K562 (cell line): ENCODE results near the gene AVPI1. TPM values are rescaled to one million over a fixed set of nuclear protein-coding genes. Genes with fewer than 3 reads are reported as not detected.
A peak's percentile ranks its signal among the peaks of the same experiment; 100 is the strongest.

Experiments
- BRD9 ChIP-seq: fragments of 450-650 bp; IDR thresholded peaks from 2 replicates; pipeline ENCODE4 v1.6.1; 2018; ENCODE audit warnings: low read depth; ENCODE audit not compliant: partially characterized antibody
- CEBPB ChIP-seq: fragments of 450-650 bp; IDR thresholded peaks from 2 replicates; pipeline ENCODE4 v1.6.1; 2016; ENCODE audit warnings: missing genetic modification characterization, missing compliant biosample characterization
- DACH1 ChIP-seq: fragments of 450-650 bp; IDR thresholded peaks from 2 replicates; pipeline ENCODE4 v1.6.1; 2018; ENCODE audit not compliant: partially characterized antibody
- FOXA1 ChIP-seq: fragments of 450-650 bp; IDR thresholded peaks from 2 replicates; pipeline ENCODE4 v1.6.1; 2016; ENCODE audit warnings: mild to moderate bottlenecking, borderline replicate concordance
- HCFC1 ChIP-seq: IDR thresholded peaks from 2 replicates; pipeline ENCODE4 v1.6.1; 2012; ENCODE audit warnings: low read depth, low read length, improper control_type of control experiment
- L3MBTL2 ChIP-seq: fragments of 450-650 bp; IDR thresholded peaks from 2 replicates; pipeline ENCODE4 v1.6.1; 2016; ENCODE audit warnings: mild to moderate bottlenecking, moderate library complexity
- NR2C1 ChIP-seq, 2 experiments: fragments of 450-650 bp; IDR thresholded peaks; 2 replicates each; pipeline ENCODE4 v1.6.1; 2017; ENCODE audit warnings: mild to moderate bottlenecking in 2 of 2, antibody characterized with exemption in 1 of 2, inconsistent platforms in 1 of 2, missing compliant biosample characterization in 1 of 2, missing genetic modification characterization in 1 of 2
- NR2C2 ChIP-seq, 2 experiments: fragments of 200-800 bp in 1 of 2; sonication (Bioruptor generic) in 1 of 2; sonication (generic) in 1 of 2; formaldehyde crosslinking in 1 of 2; IDR thresholded peaks; 2 replicates each; pipeline versions ENCODE4 v1.6.1 to v1.8.0; 2016 to 2022; ENCODE audit warnings: mild to moderate bottlenecking in 1 of 2, missing compliant biosample characterization in 1 of 2, missing genetic modification characterization in 1 of 2, missing genetic modification reagents in 1 of 2
- PBX2 ChIP-seq, 2 experiments: IDR thresholded peaks in 1 of 2; conservative IDR thresholded peaks in 1 of 2; 2 replicates each; pipeline ENCODE4 v1.6.1; 2016; ENCODE audit warnings: low read depth in 2 of 2, mild to moderate bottlenecking in 1 of 2, missing compliant biosample characterization in 1 of 2, missing genetic modification characterization in 1 of 2, moderate library complexity in 1 of 2
- PHB ChIP-seq: fragments of 250-450 bp; sonication (Bioruptor Pico); IDR thresholded peaks from 2 replicates; pipeline ENCODE4 v1.5.0; 2021
- RFX1 ChIP-seq: fragments of 450-650 bp; IDR thresholded peaks from 2 replicates; pipeline ENCODE4 v1.6.1; 2016; ENCODE audit warnings: mild to moderate bottlenecking, moderate library complexity
- RUNX1 ChIP-seq: sonication (generic); IDR thresholded peaks from 2 replicates; pipeline ENCODE4 v1.6.1; 2016; ENCODE audit warnings: antibody characterized with exemption, low read depth
- SIX5 ChIP-seq, 2 experiments: IDR thresholded peaks; 2 replicates each; pipeline ENCODE4 v1.6.1; 2011; ENCODE audit warnings: low read length in 2 of 2, borderline replicate concordance in 1 of 2, low read depth in 1 of 2, mild to moderate bottlenecking in 1 of 2, moderate library complexity in 1 of 2; ENCODE audit not compliant: insufficient read depth in 1 of 2
- SMAD4 ChIP-seq: fragments of 250-450 bp; sonication (Bioruptor Pico); conservative IDR thresholded peaks from 2 replicates; pipeline ENCODE4 v1.8.0; 2021; ENCODE audit warnings: inconsistent platforms, mild to moderate bottlenecking, moderate library complexity
- TRIM28 ChIP-seq: fragments of 450-650 bp; IDR thresholded peaks from 2 replicates; pipeline ENCODE4 v1.6.1; 2017
- YY1 ChIP-seq, 3 experiments: IDR thresholded peaks; 2 replicates each; pipeline ENCODE4 v1.6.1; 2011; ENCODE audit warnings: low read length in 2 of 3, mild to moderate bottlenecking in 2 of 3, moderate library complexity in 2 of 3, borderline replicate concordance in 1 of 3, control low read depth in 1 of 3, low read depth in 1 of 3; ENCODE audit not compliant: insufficient read depth in 3 of 3, insufficient replicate concordance in 2 of 3, control insufficient read depth in 1 of 3, insufficient read length in 1 of 3; ENCODE audit errors: extremely low read depth in 1 of 3
- ZBTB26 ChIP-seq: fragments of 450-650 bp; formaldehyde crosslinking; IDR thresholded peaks from 2 replicates; pipeline ENCODE4 v1.4.0; 2022; ENCODE audit warnings: missing genetic modification characterization
- ZBTB5 ChIP-seq: fragments of 450-650 bp; IDR thresholded peaks from 2 replicates; pipeline ENCODE4 v1.6.1; 2017; ENCODE audit warnings: antibody characterized with exemption
- ZC3H11A ChIP-seq: IDR thresholded peaks from 2 replicates; pipeline ENCODE4 v1.6.1; 2012; ENCODE audit warnings: low read depth, low read length, improper control_type of control experiment
- ZNF143 ChIP-seq: sonication (generic); formaldehyde crosslinking; IDR thresholded peaks from 2 replicates; pipeline ENCODE4 v1.9.0; 2022; ENCODE audit warnings: mild to moderate bottlenecking, missing genetic modification reagents
- ZNF507 ChIP-seq: conservative IDR thresholded peaks from 2 replicates; pipeline ENCODE4 v1.6.1; 2017; ENCODE audit warnings: missing genetic modification characterization, missing compliant biosample characterization
- polyA plus RNA-seq, 8 experiments: library from polyadenylated mRNA; depleted of rRNA in 4 of 8; stranded (reverse) in 5 of 8; unstranded in 3 of 8; fragments of >200 nt; fragmentation: Nextera tagmentation in 2 of 8; fragmentation: Illumina TruSeq in 1 of 8; extraction: Ambion mirVana in 2 of 8; extraction: Trizol in 1 of 8; gene quantifications; 2 replicates each; pipeline versions ENCODE4 v1.2.1 to v1.2.3, GENCODE V29; 2011 to 2014; ENCODE audit warnings: inconsistent platforms in 1 of 8, missing spikeins in 1 of 8
- total RNA-seq, 7 experiments: library from RNA; depleted of rRNA in 6 of 7; stranded (reverse); fragments of >200 nt in 6 of 7; fragmentation: Illumina TruSeq in 2 of 7; extraction: Trizol in 2 of 7; gene quantifications; 2 replicates each; pipeline versions ENCODE4 v1.2.1 to v1.2.3, GENCODE V29; 2011 to 2021; ENCODE audit warnings: low replicate concordance in 1 of 7

Gene AVPI1
- total and polyA plus RNA-seq, 9 of the 15 experiments (the other 6 are each of a cell fraction or from before 2014, with no cell fraction given) = 0.90 to 10.4 (median 7.4) TPM

- TF ChIP-seq YY1 (IDR thresholded peaks at IDR 0.05; ENCODE audit: borderline replicate concordance in 1 of 3, control insufficient read depth in 1 of 3, extremely low read depth in 1 of 3, insufficient read depth in 3 of 3, insufficient read length in 1 of 3, insufficient replicate concordance in 2 of 3, low read depth in 1 of 3, low read length in 2 of 3) (peak in 1 of 3 experiments; percentile 74), BRD9 (no peak), NR2C2 (CRISPR knock-in tag; IDR thresholded peaks at IDR 0.05) (peak; percentile 78; the same call in 1 of the 2 replicates), NR2C2 (tag; IDR thresholded peaks at IDR 0.05) (peak; percentile 90), PHB (CRISPR knock-in tag) (no peak), SMAD4 (CRISPR knock-in tag) (no peak), TRIM28 (0 out of 2 replicates have a peak, but pooled peaks have one; percentile 24), ZC3H11A (no peak), CEBPB (tag) (peak; percentile 74), NR2C1 (IDR thresholded peaks at IDR 0.05) (peak; percentile 87), NR2C1 (tag; IDR thresholded peaks at IDR 0.05) (peak; percentile 95), PBX2 (CRISPR knock-in tag; IDR thresholded peaks at IDR 0.05; ENCODE audit: low read depth) (no peak), PBX2 (tag; conservative IDR thresholded peaks at IDR 0.05; ENCODE audit: low read depth) (peak; percentile 76), DACH1 (no peak), ZBTB5 (no peak), ZNF143 (peak; percentile 80), SIX5 (IDR thresholded peaks at IDR 0.05; ENCODE audit: borderline replicate concordance in 1 of 2, insufficient read depth in 1 of 2, low read depth in 1 of 2, low read length in 2 of 2) (peak; percentile 44 to 53; a peak in 3 of 4 replicates), ZNF507 (tag) (no peak), L3MBTL2 (no peak), RFX1 (peak; percentile 64), RUNX1 (no peak), ZBTB26 (CRISPR knock-in tag) (no peak), FOXA1 (no peak), HCFC1 (peak; percentile 83)
Observed at GRCh38 chr10:97726636-97727178, 39.7 kb upstream of the AVPI1 start (continued).
